WTC11 (cell line): ENCODE measurements around the gene LRRFIP2.
"Not testable (repeated sequence)": the region's sequence is repeated elsewhere in the genome, so short reads cannot be mapped to it uniquely, and the experiment has no call there.

Experiments
- GABPB1 ChIP-seq: sonication (generic); formaldehyde crosslinking; IDR thresholded peaks from 2 replicates; pipeline ENCODE4 v1.8.1; 2023; ENCODE audit warnings: mild to moderate bottlenecking, missing genetic modification reagents
- TF ChIP-seq, protein P1 (sequence below): fragments of 200-600 bp; IDR thresholded peaks from 2 replicates; pipeline ENCODE4 v1.8.0; 2022; ENCODE audit warnings: antibody characterized with exemption

- TF ChIP-seq, protein P1, sequence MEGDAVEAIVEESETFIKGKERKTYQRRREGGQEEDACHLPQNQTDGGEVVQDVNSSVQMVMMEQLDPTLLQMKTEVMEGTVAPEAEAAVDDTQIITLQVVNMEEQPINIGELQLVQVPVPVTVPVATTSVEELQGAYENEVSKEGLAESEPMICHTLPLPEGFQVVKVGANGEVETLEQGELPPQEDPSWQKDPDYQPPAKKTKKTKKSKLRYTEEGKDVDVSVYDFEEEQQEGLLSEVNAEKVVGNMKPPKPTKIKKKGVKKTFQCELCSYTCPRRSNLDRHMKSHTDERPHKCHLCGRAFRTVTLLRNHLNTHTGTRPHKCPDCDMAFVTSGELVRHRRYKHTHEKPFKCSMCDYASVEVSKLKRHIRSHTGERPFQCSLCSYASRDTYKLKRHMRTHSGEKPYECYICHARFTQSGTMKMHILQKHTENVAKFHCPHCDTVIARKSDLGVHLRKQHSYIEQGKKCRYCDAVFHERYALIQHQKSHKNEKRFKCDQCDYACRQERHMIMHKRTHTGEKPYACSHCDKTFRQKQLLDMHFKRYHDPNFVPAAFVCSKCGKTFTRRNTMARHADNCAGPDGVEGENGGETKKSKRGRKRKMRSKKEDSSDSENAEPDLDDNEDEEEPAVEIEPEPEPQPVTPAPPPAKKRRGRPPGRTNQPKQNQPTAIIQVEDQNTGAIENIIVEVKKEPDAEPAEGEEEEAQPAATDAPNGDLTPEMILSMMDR, result not testable (repeated sequence)
- not testable (repeated sequence) for TF ChIP-seq GABPB1 (CRISPR knock-in tag)
These were observed 48.2 kb upstream of the LRRFIP2 start for GRCh38 chr3:37222542-37222941.
